Stimulated activated CD8-positive, alpha-beta memory T cell treated with anti-CD3 and anti-CD28 coated beads, Interleukin-15, amount 100 ng/mL, for 24 hours (primary cell): ENCODE data around the gene KRT12.
"Not testable (repeated sequence)": the region's sequence is repeated elsewhere in the genome, so short reads cannot be mapped to it uniquely, and the experiment has no call there.

Source experiments
- DNase-seq: peaks from one replicate; pipeline ENCODE4 v3.0.0-alpha.2; 2020; ENCODE audit warnings: low read depth

Gene KRT12

DNA sequence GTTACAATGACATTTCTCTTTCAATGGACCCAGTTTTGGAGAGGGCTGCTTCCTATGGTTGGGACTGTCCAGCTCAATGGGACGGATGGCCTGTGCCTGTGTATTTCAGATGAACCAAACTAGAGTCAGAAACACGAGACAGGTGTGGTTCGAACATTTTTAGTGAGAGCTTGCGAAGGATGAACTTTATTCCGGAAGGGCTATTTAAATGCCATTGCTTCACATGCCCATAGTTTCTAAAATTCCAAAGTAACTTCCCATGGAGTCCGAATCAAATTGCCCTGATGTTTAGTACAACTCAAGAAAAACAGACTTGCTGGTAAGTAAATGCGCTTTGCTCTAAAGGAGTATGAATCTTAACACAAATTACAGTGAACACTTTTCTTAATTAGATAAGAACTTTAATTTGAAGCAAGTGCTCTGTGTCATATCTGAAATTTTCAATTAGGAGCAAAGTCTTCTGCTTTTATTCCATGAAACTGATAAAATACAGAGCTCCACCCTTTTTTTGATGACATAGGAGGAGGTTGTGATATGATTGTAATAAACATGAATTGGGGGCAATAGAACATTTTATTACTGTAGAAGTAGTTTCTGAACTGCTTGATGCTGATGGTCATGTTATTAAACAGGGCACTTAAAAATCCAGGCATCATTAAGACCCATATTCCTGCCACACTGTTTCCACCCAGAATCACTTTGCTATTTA is 16.8 kb upstream of the KRT12 start:
- no peak for DNase-seq

DNA sequence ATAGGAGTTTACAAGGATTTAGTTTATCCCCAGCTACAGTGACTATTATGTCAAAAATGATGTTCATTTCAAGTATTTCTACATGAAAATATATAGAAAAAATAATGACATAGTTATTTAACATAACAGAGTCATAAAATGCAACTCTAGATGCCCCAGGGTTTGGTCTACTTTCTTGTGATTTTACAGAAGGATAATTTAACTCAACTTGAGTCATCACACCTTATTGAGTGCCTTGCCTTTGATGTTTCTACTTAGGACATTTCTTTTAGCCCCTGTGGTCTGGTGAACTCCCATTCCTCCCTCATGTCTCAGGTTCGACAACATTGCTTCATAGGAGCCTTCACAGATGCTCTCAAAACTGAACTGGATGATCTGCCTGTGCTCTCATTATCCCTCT is 16.0 kb upstream of the KRT12 start:
- DNase-seq: no peak

DNA sequence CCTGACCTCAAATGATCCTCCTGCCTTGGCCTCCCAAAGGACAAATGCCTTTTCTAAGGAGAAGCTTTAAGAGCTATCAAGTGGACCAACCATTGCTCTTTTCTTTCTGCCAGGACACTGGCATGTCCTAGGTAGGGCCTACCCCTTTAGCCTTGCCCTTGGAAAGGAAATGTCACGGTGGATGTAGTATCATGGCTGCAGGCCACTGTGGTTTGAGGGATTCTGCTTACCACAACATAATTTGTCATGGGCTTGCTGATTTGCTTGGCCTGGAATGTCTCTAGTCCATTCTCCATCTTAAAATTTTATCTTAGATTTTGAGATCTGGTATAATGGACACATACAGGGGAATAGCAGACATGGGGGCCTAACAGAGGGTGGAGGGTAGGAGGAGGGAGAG is 12.0 kb upstream of the KRT12 start:
- DNase-seq: no peak

DNA sequence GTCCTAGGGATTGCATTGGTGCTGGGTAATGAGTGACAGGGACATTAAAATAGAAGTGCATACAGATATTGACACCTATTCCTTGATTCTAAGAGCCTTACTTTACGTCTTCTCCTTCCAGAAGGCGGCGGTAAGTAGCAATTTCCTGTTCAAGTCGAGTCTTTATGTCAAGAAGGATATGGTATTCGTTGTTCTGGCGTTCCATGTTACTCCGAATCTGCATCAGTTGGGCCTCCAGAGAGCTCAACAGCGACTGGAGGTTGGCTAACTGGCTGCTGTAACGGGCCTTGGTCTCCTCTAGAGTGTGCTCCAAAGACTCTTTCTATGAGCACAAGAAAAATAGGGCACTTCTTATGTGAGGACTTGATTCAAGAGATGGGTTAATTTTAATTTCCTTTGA is 11.0 kb upstream of the KRT12 start:
- DNase-seq: no peak

GRCh38 chr17:40873801-40874200 is 6.8 kb upstream of the KRT12 start:
- no peak for DNase-seq

DNA sequence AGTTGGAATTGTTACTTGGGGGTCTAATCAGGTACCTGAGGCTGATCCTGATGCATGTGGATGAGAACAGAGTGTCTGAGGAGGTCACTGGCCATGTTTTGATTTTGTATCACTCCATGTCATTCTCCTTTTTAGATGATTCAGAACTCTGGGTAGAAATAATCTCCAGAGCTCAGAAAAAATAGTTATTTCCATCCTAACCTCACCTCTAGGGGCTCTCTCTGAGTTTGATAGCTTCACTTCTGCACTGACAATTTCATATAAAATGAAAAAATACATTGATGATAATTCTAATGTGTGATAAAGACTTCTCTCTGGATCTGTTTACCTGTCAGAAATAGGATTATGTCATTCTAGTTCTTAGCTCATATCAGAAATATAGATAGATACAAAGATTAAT is 6.2 kb upstream of the KRT12 start:
- DNase-seq: no peak

DNA sequence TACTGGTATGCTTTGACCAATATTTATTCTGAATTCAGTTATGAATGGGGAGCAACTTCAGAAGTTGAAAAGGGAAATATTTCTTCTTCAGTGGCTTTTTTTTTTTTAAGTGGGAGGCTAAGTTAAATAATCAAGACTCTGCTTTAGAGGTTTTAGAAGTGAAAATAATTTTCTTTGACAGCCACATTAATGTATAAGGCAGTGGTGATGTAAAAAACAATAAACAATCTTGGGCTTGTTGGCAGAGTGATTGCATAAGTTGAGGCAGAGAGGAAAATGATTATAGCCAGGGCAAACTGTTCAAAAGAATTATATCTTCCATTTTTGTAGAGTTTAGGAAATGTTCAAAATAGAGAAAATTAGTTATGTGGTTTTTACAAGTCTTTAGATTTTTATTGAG is 5.4 kb upstream of the KRT12 start:
- DNase-seq: no peak

DNA sequence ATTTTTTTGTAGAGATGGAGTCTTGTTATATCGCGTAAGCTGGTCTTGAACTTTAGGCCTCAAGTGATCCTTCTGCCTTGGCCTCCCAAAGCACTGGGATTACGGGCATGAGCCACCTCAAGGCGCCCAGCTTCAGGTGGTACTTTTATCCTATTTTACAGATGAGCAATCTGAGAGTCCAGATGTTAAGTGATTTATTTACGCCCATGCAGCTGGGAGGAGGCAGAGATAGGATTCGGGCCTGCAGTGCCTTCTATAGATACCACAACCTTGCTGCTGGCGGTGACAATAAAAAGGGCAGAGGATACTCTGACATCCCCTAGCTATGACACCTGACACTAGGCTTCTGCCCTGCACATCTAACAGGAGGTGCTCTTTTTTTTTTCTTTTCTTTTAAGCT is 4.3 kb upstream of the KRT12 start:
- no peak for DNase-seq

GRCh38 chr17:40870136-40870535 is 3.1 kb upstream of the KRT12 start:
- DNase-seq: no peak

DNA sequence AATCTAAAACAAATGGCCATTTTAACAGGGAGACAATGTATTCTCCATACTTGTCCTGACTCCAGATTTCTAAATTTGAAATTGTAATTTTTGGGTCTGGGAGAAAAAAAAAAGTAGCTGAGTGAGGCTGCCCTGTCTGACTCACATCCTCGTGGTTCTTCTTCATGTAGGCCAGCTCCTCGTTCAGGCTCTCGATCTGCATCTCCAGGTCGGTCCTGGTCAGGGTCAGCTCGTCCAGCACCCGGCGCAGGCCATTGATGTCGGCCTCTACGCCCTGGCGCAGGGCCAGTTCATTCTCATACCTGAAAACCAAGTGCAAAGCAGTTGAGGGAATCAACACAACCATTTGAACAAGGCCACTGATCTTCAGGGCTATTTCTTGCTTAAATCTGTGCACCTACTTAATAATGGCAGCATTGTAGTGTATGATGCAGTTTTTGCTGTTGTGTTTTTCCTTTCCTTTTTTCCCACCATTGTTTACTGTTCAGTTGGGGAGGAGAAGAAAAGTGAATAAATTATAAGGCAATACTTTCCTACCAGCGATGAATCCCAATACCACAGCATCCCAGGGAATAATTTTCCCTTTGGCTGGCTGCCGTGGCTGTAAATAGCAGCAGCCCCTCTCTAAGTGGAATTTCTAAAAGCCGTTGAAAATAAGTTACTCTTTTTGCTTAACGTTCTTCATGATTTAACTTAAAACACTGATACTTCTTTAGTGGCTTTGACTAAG is 2.2 kb downstream of the KRT12 start:
- DNase-seq: no peak

DNA sequence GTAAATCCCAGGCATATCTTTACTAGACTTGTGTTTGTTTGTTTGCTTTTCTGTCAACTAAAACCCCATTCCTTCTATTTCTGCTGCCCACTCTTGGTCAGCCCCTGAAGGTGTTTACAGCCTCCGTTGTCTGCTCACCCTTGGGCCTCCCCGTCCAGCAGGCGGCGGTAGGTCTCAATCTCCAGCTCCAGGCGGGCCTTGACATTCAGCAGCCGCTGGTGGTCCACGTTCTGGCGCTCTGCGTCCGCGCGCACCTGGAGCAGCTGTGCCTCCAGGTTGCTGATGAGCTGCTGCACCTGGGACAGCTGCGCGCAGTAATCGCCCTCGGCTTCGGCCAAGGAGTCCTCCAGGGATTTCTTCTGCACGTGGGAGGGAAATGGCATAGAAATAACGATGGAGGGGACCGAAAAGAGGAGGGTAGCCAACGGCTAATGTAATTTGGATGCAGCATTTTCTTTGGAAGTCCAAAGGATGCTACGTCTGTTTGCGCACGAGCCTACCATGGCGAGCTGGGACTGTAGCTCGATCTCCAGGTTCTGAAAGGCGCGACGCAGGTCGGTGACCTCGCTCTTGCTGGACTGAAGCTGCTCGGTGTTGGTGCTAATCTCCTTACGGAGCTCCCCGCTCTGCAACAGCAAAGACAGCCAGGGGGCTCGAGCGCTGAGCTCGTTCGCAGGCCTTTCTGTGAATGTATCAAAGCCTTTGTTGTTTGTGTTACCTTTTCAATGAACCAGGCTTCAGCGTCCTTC is 3.9 kb downstream of the KRT12 start:
- no peak for DNase-seq

- DNase-seq: no peak
Measured at GRCh38 chr17:40859536-40859935, 7.5 kb downstream of the KRT12 start.

DNA sequence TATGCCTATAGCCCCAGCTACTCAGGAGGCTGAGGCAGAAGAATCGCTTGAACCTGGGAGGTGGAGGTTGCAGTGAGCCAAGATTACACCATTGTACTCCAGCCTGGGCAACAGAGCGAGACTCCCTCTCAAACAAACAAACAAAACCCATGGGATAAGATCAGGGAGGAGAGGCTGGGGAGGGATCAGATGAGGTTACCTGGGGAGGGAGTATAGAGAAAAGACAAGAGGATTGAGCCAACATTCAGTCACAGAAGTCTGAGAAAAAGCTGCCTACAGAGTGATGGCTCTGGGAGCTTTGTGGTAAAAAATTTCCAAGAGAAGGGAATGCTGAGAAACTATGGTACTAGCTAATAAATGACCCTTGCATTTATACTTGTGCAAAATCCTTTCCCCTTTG is 8.4 kb downstream of the KRT12 start:
- DNase-seq: not testable (repeated sequence)

- DNase-seq: no peak
Measured at GRCh38 chr17:40857535-40857934, 9.5 kb downstream of the KRT12 start.

DNA sequence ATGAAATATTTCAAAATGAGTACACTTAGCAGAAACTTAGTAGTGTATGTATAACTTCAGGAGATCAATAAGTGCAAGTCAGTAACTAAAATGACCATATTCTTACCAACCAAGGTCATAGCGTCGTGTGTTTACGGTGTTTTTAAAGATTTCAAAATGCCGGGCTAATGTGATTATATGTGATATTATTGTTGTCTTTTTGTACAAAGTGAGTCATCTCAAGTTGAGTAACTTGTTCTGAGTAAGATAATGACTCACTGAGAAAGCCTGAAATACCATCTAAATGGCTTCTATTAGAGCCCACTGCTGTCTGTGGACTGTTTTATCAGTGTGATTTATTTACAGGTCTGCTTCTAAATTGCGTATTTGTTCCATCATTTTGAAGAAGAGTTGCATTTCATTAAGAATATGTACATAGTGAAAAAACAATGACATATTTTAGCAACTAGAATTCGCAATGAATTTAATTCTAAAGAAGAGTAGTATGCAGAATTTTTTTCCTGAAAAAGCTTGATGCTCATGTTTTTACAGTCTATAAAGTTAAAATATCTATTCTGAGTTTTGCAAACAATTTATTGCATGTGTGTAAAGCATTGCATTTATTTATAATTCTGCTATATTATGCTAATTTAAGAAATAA is 12.7 kb downstream of the KRT12 start:
- DNase-seq: no peak

DNA sequence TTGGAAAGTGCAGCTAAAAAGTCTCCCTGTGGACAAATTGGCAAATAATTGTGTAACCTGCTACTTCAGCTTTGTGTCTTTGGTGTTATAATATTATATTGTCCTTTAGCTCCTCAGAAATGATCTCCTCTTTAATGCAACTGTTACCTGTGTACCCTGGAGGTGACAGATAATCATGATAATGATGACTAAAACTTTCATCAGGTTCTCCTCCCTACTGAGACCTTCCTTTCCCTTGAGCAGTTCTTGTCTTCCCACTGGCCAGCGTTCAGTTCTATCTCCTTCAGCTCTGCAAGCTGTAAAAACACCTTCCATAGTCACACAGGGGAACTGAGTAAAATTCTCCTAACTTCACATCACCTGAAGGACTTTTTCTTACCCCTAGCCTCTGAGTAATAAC is 14.7 kb downstream of the KRT12 start:
- DNase-seq: no peak

DNA sequence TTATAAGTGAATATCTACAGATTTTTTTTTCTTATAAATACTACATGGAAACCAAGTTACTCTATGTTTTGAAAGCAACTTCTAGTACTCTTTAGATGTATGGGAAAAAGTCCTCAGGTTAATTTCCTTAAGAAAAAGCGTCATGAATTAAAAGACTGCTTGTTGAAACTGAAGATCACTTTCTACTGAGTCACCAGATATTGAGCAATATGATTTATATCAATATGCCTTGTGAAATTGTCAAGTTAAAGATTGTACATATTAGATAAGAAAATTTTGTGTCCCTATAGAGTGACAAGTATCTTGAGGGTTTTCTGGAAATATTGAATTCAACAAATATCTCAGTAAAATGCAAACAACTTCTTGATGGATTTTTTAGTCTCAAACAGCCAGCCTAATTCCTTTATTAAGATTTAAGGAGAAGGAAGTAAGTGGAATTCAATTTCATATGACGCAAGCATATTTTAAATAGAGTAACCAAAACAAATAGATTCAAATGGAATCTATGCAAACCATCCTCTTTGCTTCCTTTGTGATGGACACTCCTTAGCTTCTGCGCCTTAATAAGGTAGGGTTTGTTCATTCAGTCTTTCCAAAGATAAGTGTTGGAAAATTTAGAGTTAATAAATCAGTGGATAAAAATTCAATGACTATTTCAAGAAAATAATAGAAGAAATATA is 16.6 kb downstream of the KRT12 start:
- no peak for DNase-seq

GRCh38 chr17:40849723-40850122 is 17.3 kb downstream of the KRT12 start:
- no peak for DNase-seq

GRCh38 chr17:40848583-40849235 is 18.3 kb downstream of the KRT12 start:
- no peak for DNase-seq

DNA sequence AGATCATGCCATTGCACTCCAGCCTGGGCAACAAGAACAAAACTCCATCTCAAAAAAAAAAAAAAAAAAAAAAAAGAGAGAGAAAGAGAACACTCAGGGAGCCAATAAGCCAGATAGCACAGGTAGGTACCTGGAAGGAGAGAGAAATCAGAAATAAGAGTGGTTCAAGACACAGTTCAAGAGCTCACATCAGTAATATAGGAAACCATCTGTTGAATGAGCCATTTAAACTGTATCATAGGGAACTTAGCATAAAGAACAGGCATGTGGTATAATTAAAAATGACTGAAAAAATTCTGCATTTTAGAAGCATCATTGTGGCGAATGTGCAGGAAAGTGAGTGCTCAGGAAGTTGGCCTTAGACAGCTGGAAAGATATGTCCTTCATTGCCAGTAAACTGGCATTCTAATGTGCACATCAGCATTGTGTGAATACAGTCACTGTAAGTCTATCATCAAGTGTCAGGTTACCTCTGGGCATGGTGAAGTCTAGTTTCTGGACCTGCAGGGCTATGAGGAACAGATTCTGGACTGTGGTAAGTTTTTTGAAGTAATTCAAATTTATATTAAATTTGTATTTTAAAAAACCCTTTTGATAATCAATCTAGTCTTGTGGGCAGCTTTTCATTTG is 20.4 kb downstream of the KRT12 start:
- no peak for DNase-seq

- DNase-seq: no peak
Measured at GRCh38 chr17:40844671-40845107, 22.3 kb downstream of the KRT12 start.
